ENCODE data around the gene BAIAP2L1. TPM values are rescaled to one million over a fixed set of nuclear protein-coding genes. Genes with fewer than 3 reads are reported as not detected.

Gene BAIAP2L1
- total RNA-seq, 4 donors from 2014 or later, result 0.85 to 3.2 (median 2.2) TPM

GRCh38 chr7:98321301-98321700 is 79.6 kb downstream of the BAIAP2L1 start:
- no peak for TF ChIP-seq CTCF (IDR thresholded peaks at IDR 0.05; ENCODE audit: low read depth)

GRCh38 chr7:98319176-98319575 is 81.7 kb downstream of the BAIAP2L1 start:
- TF ChIP-seq CTCF (IDR thresholded peaks at IDR 0.05; ENCODE audit: low read depth), result no peak

- TF ChIP-seq CTCF (IDR thresholded peaks at IDR 0.05; ENCODE audit: low read depth), result no peak
Observed at GRCh38 chr7:98317366-98318040, 83.4 kb downstream of the BAIAP2L1 start.

GRCh38 chr7:98315318-98315993 is 85.4 kb downstream of the BAIAP2L1 start:
- TF ChIP-seq CTCF (IDR thresholded peaks at IDR 0.05; ENCODE audit: low read depth), result no peak

- no peak for TF ChIP-seq CTCF (IDR thresholded peaks at IDR 0.05; ENCODE audit: low read depth)
Observed at GRCh38 chr7:98314469-98314868, 86.4 kb downstream of the BAIAP2L1 start.

GRCh38 chr7:98312201-98312600 is 88.7 kb downstream of the BAIAP2L1 start:
- TF ChIP-seq CTCF (IDR thresholded peaks at IDR 0.05; ENCODE audit: low read depth), result no peak

GRCh38 chr7:98309566-98309965 is 91.3 kb downstream of the BAIAP2L1 start:
- TF ChIP-seq CTCF (IDR thresholded peaks at IDR 0.05; ENCODE audit: low read depth), result no peak

All from subcutaneous adipose tissue (tissue), 4 donors.